B cell (primary cell): ENCODE data around the gene DDX24. TPM values are rescaled to one million over a fixed set of nuclear protein-coding genes. Genes with fewer than 3 reads are reported as not detected.

Experiments used
- ATAC-seq: fragments of 200-7000 bp; cut with Tn5 transposase; one replicate; pipeline ENCODE4 v1.10.0; 2021; ENCODE audit warnings: low read depth, mild to moderate bottlenecking, moderate number of reproducible peaks, moderate library complexity
- CTCF ChIA-PET: fragments of 350-600 bp; sonication (Branson Sonifier 250); formaldehyde crosslinking; loops from one replicate; lab custom pipeline; 2021; ENCODE audit warnings: antibody characterized with exemption, inconsistent platforms; lab: Charles Lee
- POLR2A ChIA-PET: fragments of 350-600 bp; sonication (Branson Sonifier 250); formaldehyde crosslinking; loops from one replicate; lab custom pipeline; 2021; ENCODE audit warnings: antibody characterized with exemption; lab: Charles Lee
- DNase-seq: peaks from one replicate; pipeline ENCODE4 v3.0.0; 2013
- H2AFZ ChIP-seq: 2 replicates; pipeline ENCODE4 v1.6.1; 2012; ENCODE audit warnings: mild to moderate bottlenecking, low read depth, low read length; ENCODE audit not compliant: insufficient read depth, poor library complexity, severe bottlenecking
- H3K27ac ChIP-seq, 2 donors: 1 replicate in 1 of 2; 2 replicates in 1 of 2; pipeline ENCODE4 v1.5.1; 2012 to 2013; ENCODE audit warnings: low read length in 2 of 2, mild to moderate bottlenecking in 2 of 2, moderate library complexity in 1 of 2
- H3K27me3 ChIP-seq, 4 experiments: fragments of 200-600 bp in 1 of 4; sonication (generic) in 1 of 4; replicated peaks in 1 of 4; 1 replicate in 2 of 4; 2 replicates in 2 of 4; pipeline versions ENCODE4 v1.6.1 to v1.7.0; 2013 to 2016; ENCODE audit warnings: low read length in 3 of 4, mild to moderate bottlenecking in 2 of 4, mixed read lengths in 1 of 4, moderate library complexity in 1 of 4; ENCODE audit not compliant: insufficient read depth in 4 of 4, control insufficient read depth in 3 of 4; ENCODE audit errors: control extremely low read depth in 1 of 4
- H3K36me3 ChIP-seq, 2 experiments: replicated peaks in 1 of 2; 1 replicate in 1 of 2; 2 replicates in 1 of 2; pipeline versions ENCODE4 v1.6.1 to v1.7.1; 2013; ENCODE audit warnings: low read length in 1 of 2; ENCODE audit not compliant: insufficient read depth in 2 of 2, control insufficient read depth in 1 of 2; ENCODE audit errors: control extremely low read depth in 1 of 2, extremely low read depth in 1 of 2
- H3K4me1 ChIP-seq, 2 donors: fragments of 200-600 bp in 1 of 2; sonication (generic) in 1 of 2; 1 replicate in 1 of 2; 2 replicates in 1 of 2; pipeline versions ENCODE4 v1.5.1 to v1.6.1; 2013 to 2017; ENCODE audit warnings: low read length in 2 of 2; ENCODE audit not compliant: control insufficient read depth in 2 of 2, insufficient read depth in 2 of 2
- H3K4me2 ChIP-seq: replicated peaks from 2 replicates; pipeline ENCODE3; 2012; ENCODE audit warnings: mild to moderate bottlenecking, low read depth, low read length; ENCODE audit not compliant: poor library complexity, severe bottlenecking
- H3K4me3 ChIP-seq, 5 experiments: fragments of 200-600 bp in 1 of 5; sonication (generic) in 1 of 5; 1 replicate in 3 of 5; 2 replicates in 2 of 5; pipeline versions ENCODE4 v1.5.1 to v1.7.0; 2011 to 2016; ENCODE audit warnings: low read length in 4 of 5, mild to moderate bottlenecking in 4 of 5, low read depth in 2 of 5, control low read depth in 1 of 5, moderate library complexity in 1 of 5; ENCODE audit not compliant: insufficient read depth in 1 of 5; ENCODE audit errors: control extremely low read depth in 1 of 5, extremely low read depth in 1 of 5
- H3K79me2 ChIP-seq: fragments of 200-600 bp; sonication (generic); one replicate; pipeline ENCODE4 v1.6.0; 2016; ENCODE audit warnings: low read length; ENCODE audit not compliant: control insufficient read depth, insufficient read depth
- H3K9ac ChIP-seq: fragments of 200-600 bp; sonication (generic); 2 replicates; pipeline ENCODE4 v1.6.1; 2017; ENCODE audit warnings: mild to moderate bottlenecking, low read length, moderate library complexity
- H3K9me3 ChIP-seq, 3 donors: one replicate each; pipeline versions ENCODE4 v1.6.1 to v1.7.1; 2013; ENCODE audit warnings: low read length in 2 of 3; ENCODE audit not compliant: control insufficient read depth in 2 of 3, insufficient read depth in 1 of 3; ENCODE audit errors: control extremely low read depth in 1 of 3
- H4K20me1 ChIP-seq: 2 replicates; pipeline ENCODE4 v1.6.0; 2012; ENCODE audit warnings: mild to moderate bottlenecking, low read length; ENCODE audit not compliant: insufficient read depth, control insufficient read depth, poor library complexity, severe bottlenecking
- H3K27ac Mint-ChIP-seq: one replicate; pipeline ENCODE4 v1.8.0; 2021; ENCODE audit warnings: mixed read lengths
- H3K27me3 Mint-ChIP-seq: one replicate; pipeline ENCODE4 v1.8.0; 2021; ENCODE audit warnings: mixed read lengths
- H3K4me1 Mint-ChIP-seq: one replicate; pipeline ENCODE4 v1.8.0; 2021; ENCODE audit warnings: mixed read lengths
- H3K4me3 Mint-ChIP-seq: one replicate; pipeline ENCODE4 v1.8.0; 2021; ENCODE audit warnings: mixed read lengths
- H3K9me3 Mint-ChIP-seq: one replicate; pipeline ENCODE4 v1.8.0; 2022; ENCODE audit warnings: mixed read lengths; ENCODE audit not compliant: insufficient read depth
- EZH2 ChIP-seq: IDR thresholded peaks from 2 replicates; pipeline ENCODE4 v1.6.1; 2012; ENCODE audit warnings: borderline replicate concordance, low read depth, mild to moderate bottlenecking, moderate library complexity, low read length; ENCODE audit not compliant: insufficient read depth, poor library complexity, severe bottlenecking
- WGBS: methylation state at CpG from one replicate; pipeline ENCODE4 v1.1.5; 2013; ENCODE audit warnings: missing lambda C conversion rate; ENCODE audit not compliant: insufficient coverage; 5-methylcytosine and 5-hydroxymethylcytosine counted together
- intact Hi-C: fragments of 100-400 bp; cut with micrococcal nuclease; formaldehyde crosslinking; loops from one replicate; pipeline ENCODE4 v1.10.0; 2022
- polyA plus RNA-seq: library from polyadenylated mRNA; depleted of rRNA; stranded (reverse); fragments of >200 nt; gene quantifications from 2 replicates; pipeline ENCODE4 v1.2.3, GENCODE V29; 2012
- total RNA-seq, 2 donors: library from RNA; stranded (reverse); fragments of 120-200 nt in 1 of 2; gene quantifications; 1 replicate in 1 of 2; 2 replicates in 1 of 2; pipeline versions ENCODE4 v1.2.3 to v1.2.4, GENCODE V29; 2013 to 2022
- TF ChIP-seq, protein P1 (sequence below): fragments of 200-600 bp; IDR thresholded peaks from one replicate; pipeline ENCODE4 v1.8.0; 2022; ENCODE audit warnings: antibody characterized with exemption, mild to moderate bottlenecking

The DDX24 gene
- total and polyA plus RNA-seq, 2 donors (not counting 1 experiment from before 2014, with no cell fraction given) = 145 to 211 TPM

DNA sequence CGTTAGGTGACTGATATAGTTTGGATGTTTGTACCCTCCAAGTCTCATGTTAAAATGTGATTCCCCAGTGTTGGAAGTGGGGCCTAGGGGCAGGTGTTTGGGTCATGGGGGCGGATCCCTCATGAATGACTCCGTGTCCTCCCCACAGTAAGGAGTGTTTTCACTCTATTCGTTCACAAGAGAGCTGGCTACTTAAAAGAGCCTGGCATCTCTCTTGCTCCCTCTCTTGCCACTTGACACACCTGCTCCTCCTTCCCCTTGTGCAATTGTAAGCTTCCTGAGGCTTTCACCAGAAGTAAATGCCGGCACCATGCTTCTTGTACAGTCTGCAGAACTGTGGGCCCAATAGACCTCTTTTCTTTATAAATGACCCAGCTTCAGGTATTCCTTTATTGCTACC lies 45.8 kb upstream of the DDX24 start:
- no peaks in the 10 kb centered on the region for H3K79me2 ChIP-seq
- Mint-ChIP-seq H3K4me3 (no peak overlapping the region), H3K27ac (no peak overlapping the region), H3K9me3 (no peaks in the 10 kb centered on the region), H3K4me1 (peaks cover 14% of the 10 kb centered on the region), H3K27me3 (peaks cover 2% of the 10 kb centered on the region)
- no peak overlapping the region for H2AFZ ChIP-seq
- 100% methylated on average over 3 of the region's 5 CpGs for WGBS
- H3K27ac ChIP-seq = no peak overlapping the region
- peaks cover 0 to 3% of the 10 kb centered on the region in 2 experiments for H3K36me3 ChIP-seq
- H3K9ac ChIP-seq = no peak overlapping the region
- H4K20me1 ChIP-seq = no peaks in the 10 kb centered on the region
- intact Hi-C loops = no loop called here
- H3K27me3 ChIP-seq = peaks cover 0 to 2% (median 0%) of the 10 kb centered on the region in 4 experiments
- POLR2A ChIA-PET = no interaction called here
- no peak overlapping the region for H3K4me3 ChIP-seq
- H3K4me2 ChIP-seq = no peak overlapping the region
- H3K9me3 ChIP-seq = peaks cover 0 to 6% (median 0%) of the 10 kb centered on the region in 3 donors
- peaks cover 12 to 18% of the 10 kb centered on the region in 2 donors for H3K4me1 ChIP-seq
- CTCF ChIA-PET = interaction anchor here (2.2 kb wide), 1 partner anchor 10 kb away, joined by 10 read pairs; no protein-coding TSS in a partner anchor
- ATAC-seq = no peak
- no peak for TF ChIP-seq EZH2
- TF ChIP-seq, protein P1, sequence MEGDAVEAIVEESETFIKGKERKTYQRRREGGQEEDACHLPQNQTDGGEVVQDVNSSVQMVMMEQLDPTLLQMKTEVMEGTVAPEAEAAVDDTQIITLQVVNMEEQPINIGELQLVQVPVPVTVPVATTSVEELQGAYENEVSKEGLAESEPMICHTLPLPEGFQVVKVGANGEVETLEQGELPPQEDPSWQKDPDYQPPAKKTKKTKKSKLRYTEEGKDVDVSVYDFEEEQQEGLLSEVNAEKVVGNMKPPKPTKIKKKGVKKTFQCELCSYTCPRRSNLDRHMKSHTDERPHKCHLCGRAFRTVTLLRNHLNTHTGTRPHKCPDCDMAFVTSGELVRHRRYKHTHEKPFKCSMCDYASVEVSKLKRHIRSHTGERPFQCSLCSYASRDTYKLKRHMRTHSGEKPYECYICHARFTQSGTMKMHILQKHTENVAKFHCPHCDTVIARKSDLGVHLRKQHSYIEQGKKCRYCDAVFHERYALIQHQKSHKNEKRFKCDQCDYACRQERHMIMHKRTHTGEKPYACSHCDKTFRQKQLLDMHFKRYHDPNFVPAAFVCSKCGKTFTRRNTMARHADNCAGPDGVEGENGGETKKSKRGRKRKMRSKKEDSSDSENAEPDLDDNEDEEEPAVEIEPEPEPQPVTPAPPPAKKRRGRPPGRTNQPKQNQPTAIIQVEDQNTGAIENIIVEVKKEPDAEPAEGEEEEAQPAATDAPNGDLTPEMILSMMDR = no peak
- no peak for DNase-seq

DNA sequence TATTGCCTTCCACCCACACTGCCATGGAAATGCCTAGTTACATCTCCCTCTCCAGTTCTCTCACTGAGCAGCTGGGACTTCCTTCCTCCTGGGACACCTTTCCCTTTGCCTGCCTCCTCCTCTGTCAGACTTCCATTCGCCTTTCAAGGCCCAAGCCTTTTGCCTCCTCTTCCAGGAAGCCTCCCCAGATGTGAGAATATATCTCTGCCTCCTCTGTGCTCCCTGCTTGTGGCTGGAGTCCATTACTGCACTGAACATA lies 45.3 kb upstream of the DDX24 start:
- peaks cover 7% of the 10 kb centered on the region for H3K27me3 Mint-ChIP-seq
- H2AFZ ChIP-seq = no peak overlapping the region
- H3K27ac Mint-ChIP-seq = no peak overlapping the region
- no peaks in the 10 kb centered on the region for H3K79me2 ChIP-seq
- H3K9me3 ChIP-seq = peaks cover 0 to 6% (median 0%) of the 10 kb centered on the region in 3 donors
- H4K20me1 ChIP-seq = no peaks in the 10 kb centered on the region
- WGBS = 83% methylated on average over 1 of the region's 1 CpG
- ATAC-seq (no peak), DNase-seq (no peak)
- no peaks in the 10 kb centered on the region for H3K27me3 ChIP-seq
- no peak overlapping the region for H3K4me3 ChIP-seq
- H3K4me2 ChIP-seq = no peak overlapping the region
- H3K9me3 Mint-ChIP-seq = no peaks in the 10 kb centered on the region
- no peak for TF ChIP-seq EZH2
- TF ChIP-seq, protein P1 = no peak
- H3K36me3 ChIP-seq = peaks cover 0 to 3% of the 10 kb centered on the region in 2 experiments
- intact Hi-C loops = no loop called here
- no peak overlapping the region for H3K27ac ChIP-seq
- ChIA-PET POLR2A (no interaction called here), CTCF (no interaction called here)
- H3K4me1 ChIP-seq = peaks cover 12 to 18% of the 10 kb centered on the region in 2 donors
- H3K4me1 Mint-ChIP-seq = peaks cover 14% of the 10 kb centered on the region
- H3K9ac ChIP-seq = no peak overlapping the region
- no peak overlapping the region for H3K4me3 Mint-ChIP-seq
